Right lobe of liver (tissue), 4 donors: ENCODE measurements around the gene MOGAT2.

Experiments
- POLR2A ChIP-seq: fragments of 450-650 bp; IDR thresholded peaks from one replicate; pipeline ENCODE4 v1.6.1; 2017; ENCODE audit warnings: antibody characterized with exemption, mild to moderate bottlenecking
- TF ChIP-seq, protein P1 (sequence below), 4 donors: fragments of 200-600 bp in 3 of 4; fragments of 450-650 bp in 1 of 4; IDR thresholded peaks; one replicate each; pipeline versions ENCODE4 v1.5.1 to v1.8.0; 2016 to 2022; ENCODE audit warnings: antibody characterized with exemption in 4 of 4, mild to moderate bottlenecking in 2 of 4
- donor health status: DM: no; HTN: no; CAD: no.
- donor health status: DM: no; HTN: no; CAD: no.
- donor health status: DM: no; HTN: yes; CAD: no.

DNA sequence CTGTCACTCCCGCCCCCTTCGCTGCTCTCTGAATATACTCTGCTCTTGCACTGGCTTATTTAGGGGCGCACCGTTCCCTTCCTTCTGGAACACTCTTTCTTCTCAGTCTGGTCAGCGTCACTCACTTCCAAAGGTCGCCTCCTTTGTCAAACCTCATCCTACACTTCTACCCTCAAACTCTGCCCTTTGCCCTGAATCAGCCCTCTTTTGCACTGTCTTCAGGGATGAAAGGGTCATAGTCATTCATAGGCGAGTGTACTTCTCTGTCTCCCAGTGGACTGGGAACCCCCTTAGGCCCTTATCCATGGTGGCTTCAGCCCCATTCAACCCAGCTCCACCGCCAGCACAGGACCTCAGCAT is 15.4 kb downstream of the MOGAT2 start:
- no peak for TF ChIP-seq POLR2A
- TF ChIP-seq, protein P1, sequence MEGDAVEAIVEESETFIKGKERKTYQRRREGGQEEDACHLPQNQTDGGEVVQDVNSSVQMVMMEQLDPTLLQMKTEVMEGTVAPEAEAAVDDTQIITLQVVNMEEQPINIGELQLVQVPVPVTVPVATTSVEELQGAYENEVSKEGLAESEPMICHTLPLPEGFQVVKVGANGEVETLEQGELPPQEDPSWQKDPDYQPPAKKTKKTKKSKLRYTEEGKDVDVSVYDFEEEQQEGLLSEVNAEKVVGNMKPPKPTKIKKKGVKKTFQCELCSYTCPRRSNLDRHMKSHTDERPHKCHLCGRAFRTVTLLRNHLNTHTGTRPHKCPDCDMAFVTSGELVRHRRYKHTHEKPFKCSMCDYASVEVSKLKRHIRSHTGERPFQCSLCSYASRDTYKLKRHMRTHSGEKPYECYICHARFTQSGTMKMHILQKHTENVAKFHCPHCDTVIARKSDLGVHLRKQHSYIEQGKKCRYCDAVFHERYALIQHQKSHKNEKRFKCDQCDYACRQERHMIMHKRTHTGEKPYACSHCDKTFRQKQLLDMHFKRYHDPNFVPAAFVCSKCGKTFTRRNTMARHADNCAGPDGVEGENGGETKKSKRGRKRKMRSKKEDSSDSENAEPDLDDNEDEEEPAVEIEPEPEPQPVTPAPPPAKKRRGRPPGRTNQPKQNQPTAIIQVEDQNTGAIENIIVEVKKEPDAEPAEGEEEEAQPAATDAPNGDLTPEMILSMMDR (IDR thresholded peaks at IDR 0.05), result no peak
